Peyer's patch (tissue), 4 donors: ENCODE results near the gene UBE2G2.

Experiments used
- POLR2A ChIP-seq, 2 donors: fragments of 450-650 bp; IDR thresholded peaks; one replicate each; pipeline ENCODE4 v1.5.1; 2017; ENCODE audit warnings: antibody characterized with exemption in 2 of 2, mild to moderate bottlenecking in 2 of 2, moderate library complexity in 2 of 2
- TF ChIP-seq, protein P1 (sequence below), 6 experiments: fragments of 450-650 bp in 4 of 6; fragments of 200-600 bp in 2 of 6; sonication (generic) in 1 of 6; IDR thresholded peaks; one replicate each; pipeline ENCODE4 v1.5.1; 2017 to 2019; ENCODE audit warnings: antibody characterized with exemption in 6 of 6, mild to moderate bottlenecking in 3 of 6, moderate library complexity in 1 of 6

DNA sequence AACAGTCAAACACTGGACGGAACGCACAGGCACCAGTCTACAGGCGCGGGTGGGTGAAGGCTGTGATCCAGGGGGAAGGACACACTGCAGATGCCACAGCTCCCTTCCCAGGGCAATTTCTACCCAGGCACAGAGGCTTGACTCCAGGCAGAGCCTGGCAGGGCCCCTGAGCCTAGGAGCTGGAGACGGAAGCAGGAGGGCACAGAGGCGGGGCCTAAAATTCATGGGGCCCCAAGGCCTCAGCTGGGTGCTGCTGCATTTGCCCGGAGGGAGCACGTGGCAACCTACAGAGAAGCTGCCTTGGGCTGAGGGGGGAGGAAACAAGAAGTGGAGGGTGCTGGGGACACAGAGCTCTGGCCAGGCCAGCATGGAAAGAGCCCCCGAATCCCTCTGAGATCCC, 41.2 kb downstream of the UBE2G2 start:
- TF ChIP-seq, protein P1, sequence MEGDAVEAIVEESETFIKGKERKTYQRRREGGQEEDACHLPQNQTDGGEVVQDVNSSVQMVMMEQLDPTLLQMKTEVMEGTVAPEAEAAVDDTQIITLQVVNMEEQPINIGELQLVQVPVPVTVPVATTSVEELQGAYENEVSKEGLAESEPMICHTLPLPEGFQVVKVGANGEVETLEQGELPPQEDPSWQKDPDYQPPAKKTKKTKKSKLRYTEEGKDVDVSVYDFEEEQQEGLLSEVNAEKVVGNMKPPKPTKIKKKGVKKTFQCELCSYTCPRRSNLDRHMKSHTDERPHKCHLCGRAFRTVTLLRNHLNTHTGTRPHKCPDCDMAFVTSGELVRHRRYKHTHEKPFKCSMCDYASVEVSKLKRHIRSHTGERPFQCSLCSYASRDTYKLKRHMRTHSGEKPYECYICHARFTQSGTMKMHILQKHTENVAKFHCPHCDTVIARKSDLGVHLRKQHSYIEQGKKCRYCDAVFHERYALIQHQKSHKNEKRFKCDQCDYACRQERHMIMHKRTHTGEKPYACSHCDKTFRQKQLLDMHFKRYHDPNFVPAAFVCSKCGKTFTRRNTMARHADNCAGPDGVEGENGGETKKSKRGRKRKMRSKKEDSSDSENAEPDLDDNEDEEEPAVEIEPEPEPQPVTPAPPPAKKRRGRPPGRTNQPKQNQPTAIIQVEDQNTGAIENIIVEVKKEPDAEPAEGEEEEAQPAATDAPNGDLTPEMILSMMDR (IDR thresholded peaks at IDR 0.05): no peak
- TF ChIP-seq POLR2A (IDR thresholded peaks at IDR 0.05): no peak
